H1 (cell line): ENCODE results near the gene KCNMA1. TPM values are rescaled to one million over a fixed set of nuclear protein-coding genes. Genes with fewer than 3 reads are reported as not detected.

Experiments used
- CTCF ChIA-PET: fragments of 300-600 bp; sonication (Branson Sonifier 250); formaldehyde crosslinking; loops from one replicate; lab custom pipeline; 2021; ENCODE audit not compliant: partially characterized antibody; lab: Charles Lee
- POLR2A ChIA-PET: fragments of 300-600 bp; sonication (Branson Sonifier 250); formaldehyde crosslinking; loops from one replicate; lab custom pipeline; 2021; ENCODE audit warnings: inconsistent platforms; ENCODE audit not compliant: partially characterized antibody; lab: Charles Lee
- DNase-seq, 2 experiments: peaks; one replicate each; pipeline versions ENCODE4 v3.0.0 to v3.0.0-alpha.2; 2010 to 2022; ENCODE audit warnings: low spot score in 2 of 2, low read depth in 1 of 2, mixed read lengths in 1 of 2
- FAIRE-seq: peaks from 2 replicates; lab custom pipeline; 2011; peaks lifted over from hg19 to GRCh38; lab: Jason Lieb, UNC
- H2AFZ ChIP-seq: 2 replicates; pipeline ENCODE4 v1.8.1; 2012; ENCODE audit warnings: low read length, inconsistent platforms
- H2AK5ac ChIP-seq: 2 replicates; pipeline ENCODE4 v1.6.1; 2013; ENCODE audit warnings: low read depth, low read length
- H2BK120ac ChIP-seq: replicated peaks from 2 replicates; pipeline ENCODE3; 2013; ENCODE audit warnings: low read depth, low read length, inconsistent platforms
- H2BK12ac ChIP-seq: 2 replicates; pipeline ENCODE4 v1.6.1; 2013; ENCODE audit warnings: low read depth, low read length
- H2BK15ac ChIP-seq: 2 replicates; pipeline ENCODE4 v1.6.1; 2013; ENCODE audit warnings: low read length
- H2BK20ac ChIP-seq: 2 replicates; pipeline ENCODE4 v1.6.1; 2013; ENCODE audit warnings: low read length
- H2BK5ac ChIP-seq: 2 replicates; pipeline ENCODE4 v1.6.1; 2013; ENCODE audit warnings: low read depth, low read length
- H3K14ac ChIP-seq: 2 replicates; pipeline ENCODE4 v1.6.1; 2013; ENCODE audit warnings: inconsistent platforms; ENCODE audit not compliant: insufficient read length
- H3K18ac ChIP-seq: 2 replicates; pipeline ENCODE4 v1.6.1; 2013; ENCODE audit warnings: low read length; ENCODE audit errors: extremely low read depth
- H3K23ac ChIP-seq: 2 replicates; pipeline ENCODE4 v1.6.1; 2013; ENCODE audit warnings: inconsistent platforms; ENCODE audit not compliant: insufficient read length
- H3K23me2 ChIP-seq: 2 replicates; pipeline ENCODE4 v1.6.1; 2013; ENCODE audit warnings: low read depth, low read length
- H3K27ac ChIP-seq: 2 replicates; pipeline ENCODE4 v1.6.1; 2011; ENCODE audit warnings: low read depth, low read length, inconsistent platforms
- H3K27me3 ChIP-seq, 4 experiments: replicated peaks in 1 of 4; 1 replicate in 1 of 4; 2 replicates in 3 of 4; pipeline versions ENCODE4 v1.6.1 to v1.8.1; 2011 to 2013; ENCODE audit warnings: low read length in 3 of 4, mild to moderate bottlenecking in 3 of 4, inconsistent platforms in 2 of 4, mixed read lengths in 2 of 4, moderate library complexity in 1 of 4; ENCODE audit not compliant: control insufficient read depth in 3 of 4, insufficient read depth in 3 of 4; ENCODE audit errors: extremely low read depth in 1 of 4
- H3K36me3 ChIP-seq, 4 experiments: 2 replicates each; pipeline versions ENCODE4 v1.6.1 to v1.8.1; 2011 to 2013; ENCODE audit warnings: mild to moderate bottlenecking in 4 of 4, low read length in 3 of 4, moderate library complexity in 2 of 4, control low read depth in 1 of 4, inconsistent platforms in 1 of 4; ENCODE audit not compliant: insufficient read depth in 4 of 4, control insufficient read depth in 2 of 4
- H3K4ac ChIP-seq: replicated peaks from 2 replicates; pipeline ENCODE3; 2013; ENCODE audit warnings: low read length, low read depth, mixed read lengths, inconsistent platforms; ENCODE audit not compliant: insufficient read length
- H3K4me1 ChIP-seq, 4 experiments: replicated peaks in 1 of 4; 1 replicate in 1 of 4; 2 replicates in 3 of 4; pipeline versions ENCODE4 v1.6.1 to v1.8.1; 2011 to 2013; ENCODE audit warnings: low read length in 3 of 4, inconsistent platforms in 2 of 4, mixed read lengths in 1 of 4; ENCODE audit not compliant: insufficient read depth in 4 of 4, control insufficient read depth in 3 of 4
- H3K4me2 ChIP-seq, 2 experiments: 2 replicates each; pipeline versions ENCODE4 v1.6.1 to v1.8.1; 2011 to 2013; ENCODE audit warnings: low read depth in 2 of 2, low read length in 2 of 2, control low read depth in 1 of 2, inconsistent platforms in 1 of 2, mild to moderate bottlenecking in 1 of 2; ENCODE audit not compliant: insufficient read depth in 1 of 2
- H3K4me3 ChIP-seq, 4 experiments: fragments of 200-600, 300-600 bp in 1 of 4; sonication (generic), shearing (Covaris generic), sonication (Bioruptor Twin) in 1 of 4; 2 replicates each; pipeline versions ENCODE4 v1.5.1 to v1.8.1; 2011 to 2016; ENCODE audit warnings: low read length in 4 of 4, low read depth in 3 of 4, control low read depth in 2 of 4, inconsistent platforms in 2 of 4, mild to moderate bottlenecking in 2 of 4, mixed read lengths in 1 of 4, moderate library complexity in 1 of 4; ENCODE audit not compliant: insufficient read depth in 2 of 4; ENCODE audit errors: extremely low read depth in 1 of 4
- H3K56ac ChIP-seq: replicated peaks from 2 replicates; pipeline ENCODE3; 2013; ENCODE audit warnings: low read depth, mild to moderate bottlenecking, mixed read lengths, low read length, inconsistent platforms; ENCODE audit not compliant: insufficient read length
- H3K79me1 ChIP-seq: 2 replicates; pipeline ENCODE4 v1.6.1; 2013; ENCODE audit warnings: low read depth, low read length, control low read depth
- H3K79me2 ChIP-seq, 2 experiments: 2 replicates each; pipeline versions ENCODE4 v1.6.1 to v1.8.1; 2012 to 2013; ENCODE audit warnings: low read length in 2 of 2, mild to moderate bottlenecking in 2 of 2, inconsistent platforms in 1 of 2; ENCODE audit not compliant: insufficient read depth in 2 of 2, control insufficient read depth in 1 of 2
- H3K9ac ChIP-seq, 4 experiments: replicated peaks in 1 of 4; 1 replicate in 1 of 4; 2 replicates in 3 of 4; pipeline versions ENCODE4 v1.6.1 to v1.8.1; 2011 to 2013; ENCODE audit warnings: low read depth in 3 of 4, low read length in 3 of 4, control low read depth in 2 of 4, mild to moderate bottlenecking in 2 of 4, moderate library complexity in 2 of 4, inconsistent platforms in 1 of 4; ENCODE audit errors: extremely low read depth in 1 of 4
- H3K9me3 ChIP-seq, 2 experiments: 2 replicates each; pipeline versions ENCODE4 v1.6.1 to v1.8.1; 2012 to 2013; ENCODE audit warnings: mild to moderate bottlenecking in 2 of 2, moderate library complexity in 2 of 2, control low read depth in 1 of 2, inconsistent platforms in 1 of 2, low read depth in 1 of 2, low read length in 1 of 2, mixed read lengths in 1 of 2; ENCODE audit not compliant: insufficient read depth in 2 of 2
- H4K20me1 ChIP-seq, 2 experiments: replicated peaks in 1 of 2; 2 replicates each; pipeline versions ENCODE3 to v1.8.1; 2011 to 2013; ENCODE audit warnings: inconsistent platforms in 2 of 2, low read length in 2 of 2, mild to moderate bottlenecking in 1 of 2; ENCODE audit not compliant: insufficient read depth in 2 of 2, control insufficient read depth in 1 of 2
- H4K5ac ChIP-seq: 2 replicates; pipeline ENCODE4 v1.6.1; 2013; ENCODE audit warnings: low read length, low read depth, mixed read lengths, inconsistent platforms; ENCODE audit not compliant: insufficient read length
- H4K8ac ChIP-seq: 2 replicates; pipeline ENCODE4 v1.8.0; 2013; ENCODE audit warnings: mild to moderate bottlenecking, moderate library complexity, low read length, inconsistent platforms; ENCODE audit not compliant: insufficient read depth; ENCODE audit errors: extremely low read depth
- H4K91ac ChIP-seq: replicated peaks from 2 replicates; pipeline ENCODE3; 2013; ENCODE audit warnings: low read length, mixed read lengths, inconsistent platforms; ENCODE audit not compliant: insufficient read length
- JUND ChIP-seq: IDR thresholded peaks from 2 replicates; pipeline ENCODE4 v1.6.1; 2011; ENCODE audit warnings: mild to moderate bottlenecking, improper control_type of control experiment, low read length
- KDM1A ChIP-seq: fragments of 200-600, 300-600 bp; sonication (generic); IDR thresholded peaks from 2 replicates; pipeline ENCODE4 v1.7.1; 2016; ENCODE audit warnings: mild to moderate bottlenecking, low read length, borderline replicate concordance
- RAD21 ChIP-seq, 2 experiments: IDR thresholded peaks in 1 of 2; conservative IDR thresholded peaks in 1 of 2; 2 replicates each; pipeline ENCODE4 v1.6.1; 2011; ENCODE audit warnings: low read depth in 2 of 2, low read length in 2 of 2, improper control_type of control experiment in 1 of 2, inconsistent platforms in 1 of 2, mild to moderate bottlenecking in 1 of 2, moderate library complexity in 1 of 2
- WGBS, 2 experiments: shearing (Covaris generic) in 1 of 2; methylation state at CpG; one replicate each; pipeline versions ENCODE4 v1.1.6 to v1.1.7; 2013 to 2015; ENCODE audit warnings: low lambda C conversion rate in 2 of 2, mixed read lengths in 2 of 2, inconsistent platforms in 1 of 2, low coverage in 1 of 2, missing lambda C conversion rate in 1 of 2; ENCODE audit not compliant: insufficient replicate concordance in 2 of 2, insufficient coverage in 1 of 2, insufficient read length in 1 of 2; ENCODE audit errors: extremely low coverage in 1 of 2, missing lambda C conversion rate in 1 of 2; 5-methylcytosine and 5-hydroxymethylcytosine counted together
- polyA plus RNA-seq, 7 experiments: library from polyadenylated mRNA; depleted of rRNA in 3 of 7; stranded (reverse) in 5 of 7; unstranded in 2 of 7; fragments of >200 nt in 5 of 7; fragments of 200-250 nt in 2 of 7; gene quantifications; 1 replicate in 5 of 7; 2 replicates in 1 of 7; 4 replicates in 1 of 7; pipeline versions ENCODE4 v1.2.1 to v1.2.3, GENCODE V29; 2011 to 2013; ENCODE audit warnings: missing spikeins in 2 of 7, mixed read lengths in 2 of 7
- total RNA-seq: library from RNA; stranded (reverse); fragmentation: NEBNext Ultra II Directional; extraction: Animal tissue kit (Norgen Biotek cat#: 25700); gene quantifications from 2 replicates; pipeline ENCODE4 v1.2.1, GENCODE V29; 2021

Gene KCNMA1
- total and polyA plus RNA-seq, 2 of the 8 experiments (the other 6 are each of a cell fraction or from before 2014, with no cell fraction given), result 10.2 to 11.1 TPM

DNA sequence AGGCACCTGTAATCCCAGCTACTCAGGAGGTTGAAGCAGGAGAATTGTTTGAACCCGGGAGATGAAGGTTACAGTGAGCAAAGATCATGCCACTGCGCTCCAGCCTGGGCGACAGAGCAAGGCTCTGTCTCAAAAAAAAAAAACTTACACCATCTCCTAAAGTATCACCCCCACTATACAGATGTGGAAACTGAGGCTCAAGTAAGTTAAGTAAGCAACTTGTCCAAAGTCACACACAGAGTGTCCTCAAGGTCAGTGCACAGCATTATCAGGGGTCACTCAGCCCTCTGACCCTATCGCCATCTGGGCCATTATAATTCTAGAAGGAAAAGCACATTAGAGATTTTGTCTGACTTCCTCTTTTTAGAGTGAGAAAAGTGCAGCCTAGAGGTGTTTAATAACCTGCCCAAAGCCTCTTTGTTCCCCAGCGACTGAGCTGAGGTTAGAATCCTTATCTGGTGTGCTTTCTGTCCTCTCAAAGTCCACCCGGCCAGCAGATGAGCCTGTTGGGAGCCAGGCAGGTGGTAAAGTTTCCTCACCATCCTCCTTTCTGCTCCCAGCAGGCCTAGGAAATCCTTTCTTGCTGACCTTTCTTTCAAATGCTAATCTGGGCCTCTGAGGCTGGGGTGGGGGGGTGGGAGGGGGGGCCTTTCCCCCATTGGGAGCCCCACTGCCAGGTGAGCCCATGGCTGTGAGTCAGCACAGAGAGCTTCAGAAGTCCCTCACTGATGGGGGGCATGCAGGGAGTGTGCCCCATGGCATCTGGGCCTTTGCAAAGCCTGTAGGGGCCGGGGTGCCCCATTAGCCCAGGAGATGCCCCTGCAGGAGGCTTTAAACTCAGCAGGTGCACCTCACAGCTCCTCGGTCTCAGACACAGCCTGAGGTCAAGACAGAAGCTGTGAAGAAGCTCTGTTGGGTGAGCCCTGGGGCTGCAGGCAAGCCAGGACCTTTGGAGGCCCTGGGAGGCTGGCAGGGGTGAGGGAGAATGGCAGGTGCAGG, 12.0 kb upstream of the KCNMA1 start:
- Histone ChIP-seq H2BK120ac (no peak overlapping the region), H2AFZ (no peak overlapping the region), H4K20me1 (no peaks in the 10 kb centered on the region), H3K4me1 (peaks cover 4 to 17% (median 11%) of the 10 kb centered on the region in 4 experiments; a peak in 6 of 7 replicates), H2BK15ac (no peak overlapping the region), H2AK5ac (no peak overlapping the region), H3K4ac (no peak overlapping the region), H3K9me3 (peaks cover 5 to 14% of the 10 kb centered on the region in 2 experiments; a peak in 3 of 4 replicates), H3K27ac (no peak overlapping the region), H3K79me1 (no peaks in the 10 kb centered on the region), H3K14ac (no peak overlapping the region), H3K36me3 (no peaks in the 10 kb centered on the region; a peak in 1 of 8 replicates), H2BK12ac (peak overlapping the region; percentile 88; the same call in 1 of the 2 replicates), H3K23me2 (no peaks in the 10 kb centered on the region), H4K91ac (peak overlapping the region; percentile 67), H4K8ac (no peak overlapping the region), H3K79me2 (no peaks in the 10 kb centered on the region), H4K5ac (no peak overlapping the region), H2BK20ac (peak overlapping the region; percentile 94; the same call in 1 of the 2 replicates), H3K9ac (no peak overlapping the region; a peak in 1 of 7 replicates), H3K4me3 (no peak overlapping the region), H3K23ac (no peak overlapping the region), H3K18ac (peak overlapping the region; percentile 62), H3K4me2 (peak overlapping the region; percentile 28 to 60; a peak in 3 of 4 replicates), H2BK5ac (peak overlapping the region; percentile 48; the same call in 1 of the 2 replicates), H3K56ac (no peak overlapping the region), H3K27me3 (no peaks in the 10 kb centered on the region)
- peak in 1 of 2 experiments; percentile 57 for DNase-seq
- 58% methylated on average over 8 of the region's 8 CpGs; no CpG with 5 or more reads in 1 of the 2 experiments for WGBS, 2 experiments
- ChIA-PET CTCF (interaction anchor here (0.7 to 3.2 kb wide), 4 partner anchors 12 to 476 kb away, joined by 3 to 14 read pairs (median 4); no protein-coding TSS in a partner anchor), POLR2A (no interaction called here)
- no peak for FAIRE-seq
- TF ChIP-seq KDM1A, result peak; percentile 48; the same call in 1 of the 2 replicates
- no peak for TF ChIP-seq RAD21 (IDR thresholded peaks at IDR 0.05 in 1 of 2, conservative IDR thresholded peaks at IDR 0.05 in 1 of 2; ENCODE audit: low read depth in 2 of 2, low read length in 2 of 2)
- TF ChIP-seq JUND, result 0 out of 2 replicates have a peak, but pooled peaks have one; percentile 16
